Measurements from ENCODE around the gene ZC3H11A. TPM values are rescaled to one million over a fixed set of nuclear protein-coding genes. Genes with fewer than 3 reads are reported as not detected.

The ZC3H11A gene
- total RNA-seq, 1 experiment from 2014 or later, result 82.6 TPM

- RAD21 ChIA-PET (ENCODE audit: low non-redundant PET in 1 of 2, low total read pairs in 2 of 2, uncharacterized antibody in 2 of 2, unreplicated experiment in 2 of 2), result no interaction called here
- TF ChIP-seq ZBTB33 (IDR thresholded peaks at IDR 0.05; ENCODE audit: extremely low read depth, insufficient replicate concordance, low read length) (no peak), CTCF (IDR thresholded peaks at IDR 0.05 in 2 of 3, conservative IDR thresholded peaks at IDR 0.05 in 1 of 3; ENCODE audit: borderline replicate concordance in 1 of 3, insufficient read depth in 1 of 3, low read depth in 2 of 3, low read length in 2 of 3) (peak in 2 of 3 experiments; percentile 21 to 27; a peak in 1 of 6 replicates), YY1 (IDR thresholded peaks at IDR 0.05; ENCODE audit: extremely low read depth, insufficient replicate concordance, low read depth, low read length) (no peak)
- intact Hi-C loops (cut with micrococcal nuclease), result no loop called here
- Histone ChIP-seq H4K20me1 (ENCODE audit: insufficient read depth) (no peaks in the 10 kb centered on the region), H3K27ac (ENCODE audit: low read depth, low read length) (no peak overlapping the region), H3K9ac (ENCODE audit: low read length) (no peak overlapping the region), H3K36me3 (ENCODE audit: control insufficient read depth in 1 of 2, insufficient read depth in 2 of 2, low read length in 2 of 2) (peaks cover 53 to 54% of the 10 kb centered on the region in 2 experiments), H3K4me3 (replicated peaks in 1 of 2; ENCODE audit: low read depth in 1 of 2, low read length in 2 of 2) (no peak overlapping the region), H3K9me3 (ENCODE audit: control insufficient read depth in 1 of 2, insufficient read depth in 1 of 2, low read depth in 1 of 2, low read length in 2 of 2) (no peaks in the 10 kb centered on the region), H3K9me2 (ENCODE audit: insufficient read depth) (no peaks in the 10 kb centered on the region), H2AFZ (ENCODE audit: low read depth, low read length, poor library complexity, severe bottlenecking) (no peak overlapping the region), H3K4me2 (ENCODE audit: low read length) (no peak overlapping the region), H3K27me3 (ENCODE audit: insufficient read depth, low read length) (no peaks in the 10 kb centered on the region), H3K79me2 (ENCODE audit: insufficient read depth, low read length) (peaks cover 12% of the 10 kb centered on the region), H3K4me1 (ENCODE audit: control insufficient read depth in 1 of 2, insufficient read depth in 2 of 2, low read length in 2 of 2) (no peaks in the 10 kb centered on the region)
- DNase-seq (ENCODE audit: low read depth, low spot score) (no peak), ATAC-seq (no peak)
- POLR2A ChIA-PET, result no interaction called here
- CTCF ChIA-PET, result no interaction called here
- BruUV-seq (replicated peaks), result no TSS peak
These were observed 40.1 kb downstream of the ZC3H11A start for GRCh38 chr1:203835476-203835875.

GRCh38 chr1:203839081-203839480 is 43.7 kb downstream of the ZC3H11A start:
- Histone ChIP-seq H3K4me1 (ENCODE audit: control insufficient read depth in 1 of 2, insufficient read depth in 2 of 2, low read length in 2 of 2) (no peaks in the 10 kb centered on the region), H3K27ac (ENCODE audit: low read depth, low read length) (no peak overlapping the region), H3K36me3 (ENCODE audit: control insufficient read depth in 1 of 2, insufficient read depth in 2 of 2, low read length in 2 of 2) (peaks cover 43 to 50% of the 10 kb centered on the region in 2 experiments), H3K4me3 (replicated peaks in 1 of 2; ENCODE audit: low read depth in 1 of 2, low read length in 2 of 2) (no peak overlapping the region), H3K79me2 (ENCODE audit: insufficient read depth, low read length) (peaks cover 20% of the 10 kb centered on the region), H2AFZ (ENCODE audit: low read depth, low read length, poor library complexity, severe bottlenecking) (no peak overlapping the region), H3K27me3 (ENCODE audit: insufficient read depth, low read length) (no peaks in the 10 kb centered on the region), H3K9me3 (ENCODE audit: control insufficient read depth in 1 of 2, insufficient read depth in 1 of 2, low read depth in 1 of 2, low read length in 2 of 2) (no peaks in the 10 kb centered on the region), H4K20me1 (ENCODE audit: insufficient read depth) (no peaks in the 10 kb centered on the region), H3K9ac (ENCODE audit: low read length) (no peak overlapping the region), H3K4me2 (ENCODE audit: low read length) (no peak overlapping the region), H3K9me2 (ENCODE audit: insufficient read depth) (no peaks in the 10 kb centered on the region)
- ChIA-PET POLR2A (no interaction called here), CTCF (no interaction called here), RAD21 (ENCODE audit: low non-redundant PET in 1 of 2, low total read pairs in 2 of 2, uncharacterized antibody in 2 of 2, unreplicated experiment in 2 of 2) (no interaction called here)
- DNase-seq (ENCODE audit: low read depth, low spot score) (no peak), ATAC-seq (no peak)
- no peak for TF ChIP-seq YY1 (IDR thresholded peaks at IDR 0.05; ENCODE audit: extremely low read depth, insufficient replicate concordance, low read depth, low read length)
- TF ChIP-seq SIN3A (IDR thresholded peaks at IDR 0.05; ENCODE audit: low read depth), result no peak
- TF ChIP-seq CBX3 (IDR thresholded peaks at IDR 0.05; ENCODE audit: low read depth), result no peak
- no peak for TF ChIP-seq JUND (IDR thresholded peaks at IDR 0.05)
- TF ChIP-seq ZNF274 (IDR thresholded peaks at IDR 0.05; ENCODE audit: low read depth, low read length), result no peak
- 0 out of 2 replicates have a peak, but pooled peaks have one; percentile 20 for TF ChIP-seq POLR2AphosphoS5 (IDR thresholded peaks at IDR 0.05; ENCODE audit: low read depth, low read length)
- intact Hi-C loops (cut with micrococcal nuclease), result no loop called here
- no TSS peak for BruUV-seq (replicated peaks)
